H9 (cell line): ENCODE measurements around the gene APPL1. TPM values are rescaled to one million over a fixed set of nuclear protein-coding genes. Genes with fewer than 3 reads are reported as not detected.

ENCODE experiments used
- DNase-seq: peaks from one replicate; pipeline ENCODE4 v3.0.0-alpha.2; 2017
- H2AFZ ChIP-seq: one replicate; pipeline ENCODE4 v1.6.1; 2013; ENCODE audit warnings: mild to moderate bottlenecking, low read length, control low read depth, moderate library complexity
- H2AK5ac ChIP-seq: 2 replicates; pipeline ENCODE4 v1.6.1; 2013; ENCODE audit warnings: low read length, control low read depth, mixed read lengths; ENCODE audit not compliant: insufficient read length
- H2BK120ac ChIP-seq: one replicate; pipeline ENCODE4 v1.6.1; 2013; ENCODE audit warnings: low read depth, mild to moderate bottlenecking, low read length, control low read depth, inconsistent platforms; ENCODE audit not compliant: poor library complexity, severe bottlenecking
- H2BK12ac ChIP-seq: 2 replicates; pipeline ENCODE4 v1.6.1; 2013; ENCODE audit warnings: low read length, control low read depth, mixed read lengths, low read depth; ENCODE audit not compliant: insufficient read length
- H2BK15ac ChIP-seq: 2 replicates; pipeline ENCODE4 v1.6.1; 2013; ENCODE audit warnings: low read depth, low read length, control low read depth
- H2BK20ac ChIP-seq: one replicate; pipeline ENCODE4 v1.6.1; 2013; ENCODE audit warnings: low read depth, mild to moderate bottlenecking, low read length, control low read depth, inconsistent platforms; ENCODE audit not compliant: poor library complexity, severe bottlenecking
- H2BK5ac ChIP-seq: 2 replicates; pipeline ENCODE4 v1.6.1; 2013; ENCODE audit warnings: low read length, control low read depth, mixed read lengths; ENCODE audit not compliant: insufficient read length
- H3K14ac ChIP-seq: 2 replicates; pipeline ENCODE4 v1.6.1; 2013; ENCODE audit warnings: low read length, control low read depth; ENCODE audit not compliant: insufficient read depth
- H3K18ac ChIP-seq: 2 replicates; pipeline ENCODE4 v1.6.1; 2013; ENCODE audit warnings: low read depth, mild to moderate bottlenecking, mixed read lengths, low read length, control low read depth; ENCODE audit not compliant: insufficient read length
- H3K23ac ChIP-seq: 2 replicates; pipeline ENCODE4 v1.6.1; 2013; ENCODE audit warnings: low read length, control low read depth, mixed read lengths, low read depth; ENCODE audit not compliant: insufficient read length
- H3K23me2 ChIP-seq: 2 replicates; pipeline ENCODE4 v1.6.1; 2013; ENCODE audit warnings: low read depth, mild to moderate bottlenecking, mixed read lengths, low read length, control low read depth; ENCODE audit not compliant: insufficient read length, poor library complexity, severe bottlenecking
- H3K27ac ChIP-seq: 2 replicates; pipeline ENCODE4 v1.5.1; 2013; ENCODE audit warnings: low read length, control low read depth, mixed read lengths, low read depth; ENCODE audit not compliant: insufficient read length
- H3K27me3 ChIP-seq: 2 replicates; pipeline ENCODE4 v1.6.1; 2013; ENCODE audit warnings: low read length, control low read depth, inconsistent platforms; ENCODE audit not compliant: insufficient read depth
- H3K4ac ChIP-seq: 2 replicates; pipeline ENCODE4 v1.6.1; 2013; ENCODE audit warnings: low read depth, mild to moderate bottlenecking, control low read depth, inconsistent platforms, low read length, moderate library complexity
- H3K4me1 ChIP-seq: 2 replicates; pipeline ENCODE4 v1.6.1; 2013; ENCODE audit warnings: low read length, control low read depth, inconsistent platforms; ENCODE audit not compliant: insufficient read depth
- H3K4me2 ChIP-seq: 2 replicates; pipeline ENCODE4 v1.6.1; 2013; ENCODE audit warnings: low read length, control low read depth, mixed read lengths; ENCODE audit not compliant: insufficient read length, insufficient read depth
- H3K56ac ChIP-seq: 2 replicates; pipeline ENCODE4 v1.6.1; 2013; ENCODE audit warnings: low read depth, mild to moderate bottlenecking, mixed read lengths, low read length, control low read depth; ENCODE audit not compliant: insufficient read length
- H3K79me1 ChIP-seq: 2 replicates; pipeline ENCODE4 v1.6.1; 2013; ENCODE audit warnings: low read depth, mild to moderate bottlenecking, moderate library complexity, low read length, control low read depth, inconsistent platforms; ENCODE audit not compliant: insufficient read depth, poor library complexity, severe bottlenecking
- H3K79me2 ChIP-seq: 2 replicates; pipeline ENCODE4 v1.6.1; 2013; ENCODE audit warnings: low read length, control low read depth, inconsistent platforms; ENCODE audit not compliant: insufficient read depth
- H3K9ac ChIP-seq: 2 replicates; pipeline ENCODE4 v1.6.1; 2013; ENCODE audit warnings: low read length, control low read depth, mixed read lengths; ENCODE audit not compliant: insufficient read length; ENCODE audit errors: extremely low read depth
- H3K9me3 ChIP-seq: one replicate; pipeline ENCODE4 v1.6.1; 2013; ENCODE audit warnings: low read depth, low read length, inconsistent platforms; ENCODE audit not compliant: control insufficient read depth
- H3T11ph ChIP-seq: one replicate; pipeline ENCODE4 v1.6.1; 2013; ENCODE audit warnings: mild to moderate bottlenecking, low read length, control low read depth, inconsistent platforms
- H4K20me1 ChIP-seq: one replicate; pipeline ENCODE4 v1.6.1; 2013; ENCODE audit not compliant: control insufficient read depth, insufficient read length, insufficient read depth
- H4K5ac ChIP-seq: 2 replicates; pipeline ENCODE4 v1.6.1; 2013; ENCODE audit warnings: low read depth, mild to moderate bottlenecking, mixed read lengths, low read length, control low read depth; ENCODE audit not compliant: insufficient read length
- H4K8ac ChIP-seq: replicated peaks from 2 replicates; pipeline ENCODE4 v1.6.1; 2013; ENCODE audit warnings: low read length, control low read depth, mixed read lengths, low read depth; ENCODE audit not compliant: insufficient read length
- H4K91ac ChIP-seq: 2 replicates; pipeline ENCODE4 v1.6.1; 2013; ENCODE audit warnings: low read depth, mild to moderate bottlenecking, moderate library complexity, mixed read lengths, low read length, control low read depth; ENCODE audit not compliant: insufficient read length
- H3K27ac Mint-ChIP-seq, 3 experiments: 2 replicates in 2 of 3; 3 replicates in 1 of 3; pipeline ENCODE4 v1.8.0; 2020 to 2021; ENCODE audit warnings: mixed read lengths in 3 of 3, mild to moderate bottlenecking in 1 of 3, moderate library complexity in 1 of 3
- H3K27me3 Mint-ChIP-seq: 2 replicates; pipeline ENCODE4 v1.8.0; 2021; ENCODE audit warnings: low read depth, mild to moderate bottlenecking, moderate library complexity, mixed read lengths
- H3K36me3 Mint-ChIP-seq, 3 experiments: 2 replicates in 2 of 3; 3 replicates in 1 of 3; pipeline ENCODE4 v1.8.0; 2020 to 2021; ENCODE audit warnings: low read depth in 3 of 3, mixed read lengths in 3 of 3; ENCODE audit not compliant: insufficient read depth in 1 of 3
- H3K4me1 Mint-ChIP-seq, 2 experiments: 2 replicates each; pipeline ENCODE4 v1.8.0; 2020; ENCODE audit warnings: mixed read lengths in 2 of 2
- H3K4me3 Mint-ChIP-seq, 2 experiments: 2 replicates in 1 of 2; 3 replicates in 1 of 2; pipeline ENCODE4 v1.8.0; 2020 to 2021; ENCODE audit warnings: mild to moderate bottlenecking in 2 of 2, mixed read lengths in 2 of 2, moderate library complexity in 1 of 2
- H3K9me3 Mint-ChIP-seq, 2 experiments: 2 replicates in 1 of 2; 3 replicates in 1 of 2; pipeline ENCODE4 v1.8.0; 2020; ENCODE audit warnings: mild to moderate bottlenecking in 2 of 2, mixed read lengths in 2 of 2, moderate library complexity in 1 of 2
- CTCF ChIP-seq: fragments of 200-600 bp; sonication (generic); conservative IDR thresholded peaks from 3 replicates; pipeline ENCODE4 v1.8.0; 2021; ENCODE audit warnings: antibody characterized with exemption, mild to moderate bottlenecking
- WGBS: extraction: QIAGEN DNeasy Blood & Tissue Kit; methylation state at CpG from one replicate; pipeline ENCODE4 v1.1.7; 2013; ENCODE audit warnings: missing lambda C conversion rate, low lambda C conversion rate, mixed read lengths; ENCODE audit not compliant: insufficient read length; ENCODE audit errors: extremely low coverage; 5-methylcytosine and 5-hydroxymethylcytosine counted together
- total RNA-seq: library from RNA; stranded (reverse); gene quantifications from 2 replicates; pipeline ENCODE4 v1.2.1, GENCODE V29; 2021

APPL1 gene
- total RNA-seq, 1 experiment from 2014 or later, result 34.4 TPM

- Histone ChIP-seq H4K91ac (no peak overlapping the region), H3K4me2 (no peak overlapping the region), H3K79me2 (no peaks in the 10 kb centered on the region), H3K9me3 (no peaks in the 10 kb centered on the region), H4K8ac (no peak overlapping the region), H3T11ph (no peak overlapping the region), H3K4ac (no peak overlapping the region), H2AFZ (no peak overlapping the region), H2BK12ac (no peak overlapping the region), H3K79me1 (no peaks in the 10 kb centered on the region), H3K27ac (no peak overlapping the region), H2BK15ac (no peak overlapping the region), H3K23ac (no peak overlapping the region), H4K20me1 (no peaks in the 10 kb centered on the region), H2BK120ac (no peak overlapping the region), H2BK5ac (no peak overlapping the region), H3K4me1 (no peaks in the 10 kb centered on the region; the same call in 1 of the 2 replicates), H2BK20ac (no peak overlapping the region), H3K56ac (no peak overlapping the region), H3K27me3 (no peaks in the 10 kb centered on the region), H3K23me2 (no peaks in the 10 kb centered on the region), H4K5ac (no peak overlapping the region), H3K18ac (no peak overlapping the region), H3K14ac (no peak overlapping the region), H2AK5ac (no peak overlapping the region), H3K9ac (no peak overlapping the region)
- H3K4me1 Mint-ChIP-seq, result peaks cover 10 to 15% of the 10 kb centered on the region in 2 experiments
- WGBS, result no CpG with 5 or more reads among the region's 3 CpGs
- DNase-seq, result no peak
- H3K4me3 Mint-ChIP-seq, result no peak overlapping the region
- 0 out of 7 replicates have a peak overlapping the region, but pooled peaks of 1 of the 3 experiments have one; percentile 65 for H3K27ac Mint-ChIP-seq
- H3K36me3 Mint-ChIP-seq, result no peaks in the 10 kb centered on the region
- H3K9me3 Mint-ChIP-seq, result no peaks in the 10 kb centered on the region
- TF ChIP-seq CTCF, result no peak
- H3K27me3 Mint-ChIP-seq, result peaks cover 3% of the 10 kb centered on the region; the same call in 1 of the 2 replicates
Measured at GRCh38 chr3:57192028-57192427, 35.5 kb upstream of the APPL1 start.
